Astrocyte (in vitro differentiated cells and primary cell): Measurements from ENCODE around the gene CSGALNACT2.

ENCODE experiments used
- CTCF ChIP-seq: IDR thresholded peaks from 2 replicates; pipeline ENCODE4 v1.5.1; 2011; ENCODE audit warnings: low read depth, mild to moderate bottlenecking, inconsistent platforms, low read length, moderate library complexity; ENCODE audit not compliant: insufficient read depth
- EZH2 ChIP-seq: IDR thresholded peaks from 2 replicates; pipeline ENCODE4 v1.6.1; 2012; ENCODE audit warnings: mild to moderate bottlenecking, low read length, inconsistent platforms; ENCODE audit not compliant: insufficient read depth

GRCh38 chr10:43202657-43203447 lies 64.6 kb downstream of the CSGALNACT2 start:
- no peak for TF ChIP-seq CTCF
- TF ChIP-seq EZH2: no peak
